Breast epithelium (tissue), 3 donors: ENCODE results near the gene KCNJ4.

Source experiments
- POLR2A ChIP-seq: fragments of 450-650 bp; IDR thresholded peaks from one replicate; pipeline ENCODE4 v1.6.1; 2016; ENCODE audit warnings: antibody characterized with exemption, mild to moderate bottlenecking, moderate library complexity
- TF ChIP-seq, protein P1 (sequence below), 3 donors: fragments of 450-650 bp; IDR thresholded peaks; one replicate each; pipeline ENCODE4 v1.5.1; 2016 to 2017; ENCODE audit warnings: antibody characterized with exemption in 3 of 3, mild to moderate bottlenecking in 3 of 3, moderate library complexity in 3 of 3

DNA sequence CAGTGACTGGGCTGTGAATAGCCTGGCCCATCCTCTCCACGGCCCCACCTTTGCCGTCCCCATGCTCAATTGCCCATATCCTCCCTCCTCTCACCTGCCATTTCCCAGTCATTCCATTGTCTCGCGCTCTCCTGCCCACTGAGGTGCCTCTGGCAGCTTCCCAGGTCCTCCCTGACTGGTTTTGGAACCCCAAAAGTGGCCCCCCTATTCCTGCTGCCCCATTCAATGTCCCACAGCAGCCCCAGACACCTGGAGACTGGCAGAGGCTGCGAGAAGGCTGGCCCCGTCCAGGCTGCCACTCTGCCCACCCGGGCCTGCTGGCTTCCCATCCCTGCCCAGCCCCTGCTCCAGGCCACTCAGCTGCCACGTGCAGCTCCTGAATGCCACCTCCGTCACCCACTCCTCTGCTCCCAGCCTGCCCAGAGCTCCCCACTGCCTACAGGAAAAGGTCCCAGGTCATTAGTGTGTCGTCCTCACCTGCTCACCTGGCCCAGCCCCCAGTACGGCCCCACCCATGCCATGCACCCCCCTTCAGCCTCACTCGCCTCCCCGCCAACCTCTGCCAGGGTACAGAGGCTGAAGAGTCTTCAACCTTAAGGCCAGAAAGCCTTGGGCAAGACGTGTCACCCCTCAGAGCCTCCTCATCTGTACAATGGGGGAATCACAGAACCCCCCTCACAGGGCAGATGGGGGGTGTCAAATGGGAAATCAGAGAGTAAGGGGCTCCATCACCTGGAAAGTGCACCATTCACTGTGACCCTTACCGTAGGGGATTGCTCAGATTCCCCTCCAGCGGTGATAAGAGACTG is 37.5 kb downstream of the KCNJ4 start:
- TF ChIP-seq, protein P1, sequence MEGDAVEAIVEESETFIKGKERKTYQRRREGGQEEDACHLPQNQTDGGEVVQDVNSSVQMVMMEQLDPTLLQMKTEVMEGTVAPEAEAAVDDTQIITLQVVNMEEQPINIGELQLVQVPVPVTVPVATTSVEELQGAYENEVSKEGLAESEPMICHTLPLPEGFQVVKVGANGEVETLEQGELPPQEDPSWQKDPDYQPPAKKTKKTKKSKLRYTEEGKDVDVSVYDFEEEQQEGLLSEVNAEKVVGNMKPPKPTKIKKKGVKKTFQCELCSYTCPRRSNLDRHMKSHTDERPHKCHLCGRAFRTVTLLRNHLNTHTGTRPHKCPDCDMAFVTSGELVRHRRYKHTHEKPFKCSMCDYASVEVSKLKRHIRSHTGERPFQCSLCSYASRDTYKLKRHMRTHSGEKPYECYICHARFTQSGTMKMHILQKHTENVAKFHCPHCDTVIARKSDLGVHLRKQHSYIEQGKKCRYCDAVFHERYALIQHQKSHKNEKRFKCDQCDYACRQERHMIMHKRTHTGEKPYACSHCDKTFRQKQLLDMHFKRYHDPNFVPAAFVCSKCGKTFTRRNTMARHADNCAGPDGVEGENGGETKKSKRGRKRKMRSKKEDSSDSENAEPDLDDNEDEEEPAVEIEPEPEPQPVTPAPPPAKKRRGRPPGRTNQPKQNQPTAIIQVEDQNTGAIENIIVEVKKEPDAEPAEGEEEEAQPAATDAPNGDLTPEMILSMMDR (IDR thresholded peaks at IDR 0.05), result no peak
- TF ChIP-seq POLR2A, result no peak
